ENCODE measurements around the gene TEAD1.

Gene TEAD1

GRCh38 chr11:12731841-12732336 is 57.7 kb downstream of the TEAD1 start:
- no peak for DNase-seq (ENCODE audit: low read depth)
- no peak for TF ChIP-seq CTCF (conservative IDR thresholded peaks at IDR 0.05; ENCODE audit: low read length)

GRCh38 chr11:12733091-12733490 is 58.9 kb downstream of the TEAD1 start:
- DNase-seq (ENCODE audit: low read depth), result no peak
- no peak overlapping the region for H3K4me3 ChIP-seq (ENCODE audit: low read length)
- no peak for TF ChIP-seq CTCF (conservative IDR thresholded peaks at IDR 0.05; ENCODE audit: low read length)

More at GRCh38 chr11:12731841-12732336, 57.7 kb downstream of the TEAD1 start:
- H3K4me3 ChIP-seq (ENCODE audit: low read length), result no peak overlapping the region

- no peak for DNase-seq (ENCODE audit: low read depth)
- no peak overlapping the region for H3K4me3 ChIP-seq (ENCODE audit: low read length)
- TF ChIP-seq CTCF (conservative IDR thresholded peaks at IDR 0.05; ENCODE audit: low read length), result no peak
These were observed 60.4 kb downstream of the TEAD1 start for GRCh38 chr11:12734625-12735024.

GRCh38 chr11:12735262-12735661 is 61.0 kb downstream of the TEAD1 start:
- no peak overlapping the region for H3K4me3 ChIP-seq (ENCODE audit: low read length)
- TF ChIP-seq CTCF (conservative IDR thresholded peaks at IDR 0.05; ENCODE audit: low read length), result no peak

GRCh38 chr11:12737024-12737423 is 62.8 kb downstream of the TEAD1 start:
- DNase-seq (ENCODE audit: low read depth), result no peak
- TF ChIP-seq CTCF (conservative IDR thresholded peaks at IDR 0.05; ENCODE audit: low read length), result no peak
- H3K4me3 ChIP-seq (ENCODE audit: low read length), result no peak overlapping the region

More at GRCh38 chr11:12735262-12735661, 61.0 kb downstream of the TEAD1 start:
- DNase-seq (ENCODE audit: low read depth), result no peak

GRCh38 chr11:12741671-12742216 is 67.5 kb downstream of the TEAD1 start:
- DNase-seq (ENCODE audit: low read depth), result no peak
- H3K4me3 ChIP-seq (ENCODE audit: low read length), result no peak overlapping the region
- TF ChIP-seq CTCF (conservative IDR thresholded peaks at IDR 0.05; ENCODE audit: low read length), result no peak

- TF ChIP-seq CTCF (conservative IDR thresholded peaks at IDR 0.05; ENCODE audit: low read length), result no peak
- DNase-seq (ENCODE audit: low read depth), result no peak
- H3K4me3 ChIP-seq (ENCODE audit: low read length), result no peak overlapping the region
These were observed 69.7 kb downstream of the TEAD1 start for GRCh38 chr11:12743834-12744449.

Data from AG10803 (cell line).